ENCODE measurements around the gene TGFBR2.

Gene TGFBR2

GRCh38 chr3:30629746-30630145 lies 23.3 kb downstream of the TGFBR2 start:
- Histone ChIP-seq H3K4me2 (ENCODE audit: low read length) (peak overlapping the region; percentile 4; the same call in 1 of the 2 replicates), H4K20me1 (ENCODE audit: insufficient read depth, low read length) (no peaks in the 10 kb centered on the region), H2AFZ (ENCODE audit: low read depth, low read length) (no peak overlapping the region), H3K4me1 (ENCODE audit: low read length) (peaks cover 81% of the 10 kb centered on the region), H3K9ac (ENCODE audit: low read length) (no peak overlapping the region), H3K9me3 (ENCODE audit: insufficient read depth, low read length) (no peaks in the 10 kb centered on the region), H3K27me3 (ENCODE audit: low read depth, low read length) (peaks cover 5% of the 10 kb centered on the region; the same call in 1 of the 2 replicates), H3K4me3 (ENCODE audit: low read length) (no peak overlapping the region), H3K27ac (ENCODE audit: low read length) (peak overlapping the region; percentile 51), H3K36me3 (replicated peaks; ENCODE audit: low read depth, low read length) (peaks cover 14% of the 10 kb centered on the region), H3K79me2 (ENCODE audit: low read length) (peaks cover 32% of the 10 kb centered on the region; the same call in 1 of the 2 replicates)
- TF ChIP-seq EZH2phosphoT487 (IDR thresholded peaks at IDR 0.05; ENCODE audit: low read depth) (no peak), CTCF (IDR thresholded peaks at IDR 0.05; ENCODE audit: low read depth, low read length) (no peak)

- H3K4me2 ChIP-seq (ENCODE audit: low read length): peak overlapping the region; percentile 4; the same call in 1 of the 2 replicates
- peaks cover 85% of the 10 kb centered on the region for H3K4me1 ChIP-seq (ENCODE audit: low read length)
- H2AFZ ChIP-seq (ENCODE audit: low read depth, low read length): no peak overlapping the region
- no peak for TF ChIP-seq EZH2phosphoT487 (IDR thresholded peaks at IDR 0.05; ENCODE audit: low read depth)
- TF ChIP-seq CTCF (IDR thresholded peaks at IDR 0.05; ENCODE audit: low read depth, low read length): no peak
- no peaks in the 10 kb centered on the region for H4K20me1 ChIP-seq (ENCODE audit: insufficient read depth, low read length)
- H3K4me3 ChIP-seq (ENCODE audit: low read length): no peak overlapping the region
- H3K27me3 ChIP-seq (ENCODE audit: low read depth, low read length): peaks cover 5% of the 10 kb centered on the region; the same call in 1 of the 2 replicates
- H3K9me3 ChIP-seq (ENCODE audit: insufficient read depth, low read length): no peaks in the 10 kb centered on the region
- peaks cover 39% of the 10 kb centered on the region; the same call in 1 of the 2 replicates for H3K79me2 ChIP-seq (ENCODE audit: low read length)
- peak overlapping the region; percentile 51; the same call in 1 of the 2 replicates for H3K27ac ChIP-seq (ENCODE audit: low read length)
- H3K36me3 ChIP-seq (replicated peaks; ENCODE audit: low read depth, low read length): peaks cover 14% of the 10 kb centered on the region
- no peak overlapping the region for H3K9ac ChIP-seq (ENCODE audit: low read length)
Observed at GRCh38 chr3:30630238-30631030, 24.0 kb downstream of the TGFBR2 start.

GRCh38 chr3:30631243-30631904 lies 25.0 kb downstream of the TGFBR2 start:
- Histone ChIP-seq H3K27ac (ENCODE audit: low read length) (peak overlapping the region; percentile 40), H3K36me3 (replicated peaks; ENCODE audit: low read depth, low read length) (peaks cover 10% of the 10 kb centered on the region), H3K9ac (ENCODE audit: low read length) (peak overlapping the region; percentile 8; the same call in 1 of the 2 replicates), H3K4me3 (ENCODE audit: low read length) (no peak overlapping the region), H2AFZ (ENCODE audit: low read depth, low read length) (no peak overlapping the region), H3K9me3 (ENCODE audit: insufficient read depth, low read length) (no peaks in the 10 kb centered on the region), H4K20me1 (ENCODE audit: insufficient read depth, low read length) (no peaks in the 10 kb centered on the region), H3K4me1 (ENCODE audit: low read length) (peaks cover 95% of the 10 kb centered on the region), H3K4me2 (ENCODE audit: low read length) (peak overlapping the region; percentile 50), H3K79me2 (ENCODE audit: low read length) (peaks cover 47% of the 10 kb centered on the region; the same call in 1 of the 2 replicates), H3K27me3 (ENCODE audit: low read depth, low read length) (peaks cover 5% of the 10 kb centered on the region; the same call in 1 of the 2 replicates)
- TF ChIP-seq EZH2phosphoT487 (IDR thresholded peaks at IDR 0.05; ENCODE audit: low read depth): no peak
- no peak for TF ChIP-seq CTCF (IDR thresholded peaks at IDR 0.05; ENCODE audit: low read depth, low read length)

- Histone ChIP-seq H3K9ac (ENCODE audit: low read length) (no peak overlapping the region), H3K4me1 (ENCODE audit: low read length) (peaks cover 95% of the 10 kb centered on the region), H3K4me3 (ENCODE audit: low read length) (no peak overlapping the region), H4K20me1 (ENCODE audit: insufficient read depth, low read length) (no peaks in the 10 kb centered on the region), H3K79me2 (ENCODE audit: low read length) (peaks cover 48% of the 10 kb centered on the region), H3K27me3 (ENCODE audit: low read depth, low read length) (peaks cover 5% of the 10 kb centered on the region; the same call in 1 of the 2 replicates), H3K36me3 (replicated peaks; ENCODE audit: low read depth, low read length) (peaks cover 10% of the 10 kb centered on the region), H3K4me2 (ENCODE audit: low read length) (peak overlapping the region; percentile 50), H2AFZ (ENCODE audit: low read depth, low read length) (no peak overlapping the region), H3K27ac (ENCODE audit: low read length) (peak overlapping the region; percentile 40), H3K9me3 (ENCODE audit: insufficient read depth, low read length) (no peaks in the 10 kb centered on the region)
- TF ChIP-seq EZH2phosphoT487 (IDR thresholded peaks at IDR 0.05; ENCODE audit: low read depth) (no peak), CTCF (IDR thresholded peaks at IDR 0.05; ENCODE audit: low read depth, low read length) (no peak)
Observed at GRCh38 chr3:30632065-30632464, 25.7 kb downstream of the TGFBR2 start.
